Keratinocyte (primary cell): ENCODE measurements around the gene JAG2.

Source experiments
- CTCF ChIP-seq, 3 experiments: IDR thresholded peaks in 1 of 3; conservative IDR thresholded peaks in 1 of 3; optimal IDR thresholded peaks in 1 of 3; 2 replicates in 2 of 3; 3 replicates in 1 of 3; pipeline versions ENCODE3 to v1.5.1; 2011; ENCODE audit warnings: low read length in 3 of 3, mild to moderate bottlenecking in 3 of 3, moderate library complexity in 2 of 3, control low read depth in 1 of 3, inconsistent platforms in 1 of 3; ENCODE audit not compliant: insufficient read depth in 2 of 3; ENCODE audit errors: extremely low read depth in 1 of 3
- EZH2 ChIP-seq: IDR thresholded peaks from one replicate; pipeline ENCODE4 v1.6.1; 2012; ENCODE audit warnings: inconsistent platforms, mild to moderate bottlenecking, low read length, moderate library complexity

- TF ChIP-seq CTCF (optimal IDR thresholded peaks at IDR 0.05 in 1 of 3, IDR thresholded peaks at IDR 0.05 in 1 of 3, conservative IDR thresholded peaks at IDR 0.05 in 1 of 3; ENCODE audit: extremely low read depth in 1 of 3, insufficient read depth in 2 of 3, low read length in 3 of 3) (no peak), EZH2 (no peak)
Observed at GRCh38 chr14:105135700-105136395, 32.7 kb downstream of the JAG2 start.
